IMR-90 (cell line): ENCODE data around the gene INSYN1. TPM values are rescaled to one million over a fixed set of nuclear protein-coding genes. Genes with fewer than 3 reads are reported as not detected.

Experiments used
- ATAC-seq: fragments of 200-7000 bp; cut with Tn5 transposase; 2 replicates; pipeline ENCODE4 v1.9.1; 2020; ENCODE audit warnings: low read depth, mild to moderate bottlenecking, moderate library complexity
- BruUV-seq: library from RNA; stranded (reverse); fragments of 400-500 nt; replicated peaks from 2 replicates; lab custom pipeline; 2021; lab: Mats Ljungman, UMichigan
- CTCF ChIA-PET: fragments of 300-600 bp; formaldehyde crosslinking; extraction: SDS; loops from one replicate; lab custom pipeline; 2021; ENCODE audit warnings: antibody characterized with exemption; lab: Yijun Ruan, JAX
- POLR2A ChIA-PET: fragments of 300-600 bp; sonication (Branson Sonifier 250); formaldehyde crosslinking; loops from one replicate; lab custom pipeline; 2022; ENCODE audit warnings: antibody characterized with exemption; ENCODE audit not compliant: unreplicated experiment; lab: Charles Lee
- DNase-seq: peaks from one replicate; pipeline ENCODE4 v3.0.0; 2013
- H2AFZ ChIP-seq: replicated peaks from 2 replicates; pipeline ENCODE3; 2013; ENCODE audit warnings: low read length, mild to moderate bottlenecking; ENCODE audit not compliant: poor library complexity
- H2AK5ac ChIP-seq: 2 replicates; pipeline ENCODE4 v1.6.1; 2013; ENCODE audit warnings: low read depth, low read length, inconsistent platforms
- H2AK9ac ChIP-seq: replicated peaks from 2 replicates; pipeline ENCODE3; 2013; ENCODE audit warnings: mild to moderate bottlenecking, low read depth, low read length, moderate library complexity; ENCODE audit not compliant: poor library complexity
- H2BK120ac ChIP-seq: 2 replicates; pipeline ENCODE4 v1.6.1; 2013; ENCODE audit warnings: low read depth, low read length, inconsistent platforms
- H2BK15ac ChIP-seq: 3 replicates; pipeline ENCODE4 v1.6.1; 2013; ENCODE audit warnings: low read depth, low read length, inconsistent platforms
- H2BK20ac ChIP-seq: 2 replicates; pipeline ENCODE4 v1.6.1; 2013; ENCODE audit warnings: low read depth, mild to moderate bottlenecking, inconsistent platforms, low read length, moderate library complexity
- H2BK5ac ChIP-seq: 2 replicates; pipeline ENCODE4 v1.6.1; 2013; ENCODE audit warnings: mild to moderate bottlenecking, low read depth, low read length, inconsistent platforms; ENCODE audit not compliant: poor library complexity, severe bottlenecking
- H3K14ac ChIP-seq: replicated peaks from 2 replicates; pipeline ENCODE4 v1.6.1; 2013; ENCODE audit warnings: low read depth, low read length, inconsistent platforms
- H3K18ac ChIP-seq: 2 replicates; pipeline ENCODE4 v1.6.1; 2013; ENCODE audit warnings: low read depth, low read length, control low read depth
- H3K23ac ChIP-seq: 2 replicates; pipeline ENCODE4 v1.6.1; 2013; ENCODE audit warnings: low read depth, low read length, inconsistent platforms
- H3K27ac ChIP-seq: 2 replicates; pipeline ENCODE4 v1.5.1; 2013; ENCODE audit warnings: mild to moderate bottlenecking, control low read depth, low read length; ENCODE audit not compliant: insufficient read depth
- H3K27me3 ChIP-seq: 2 replicates; pipeline ENCODE4 v1.6.1; 2013; ENCODE audit warnings: low read length; ENCODE audit not compliant: control insufficient read depth, insufficient read depth
- H3K36me3 ChIP-seq: 2 replicates; pipeline ENCODE4 v1.6.1; 2013; ENCODE audit warnings: low read length, mixed read lengths; ENCODE audit not compliant: control insufficient read depth, insufficient read depth
- H3K4ac ChIP-seq: 2 replicates; pipeline ENCODE4 v1.6.1; 2013; ENCODE audit warnings: low read depth, low read length, inconsistent platforms
- H3K4me1 ChIP-seq: 2 replicates; pipeline ENCODE4 v1.6.1; 2013; ENCODE audit warnings: low read length, mixed read lengths; ENCODE audit not compliant: control insufficient read depth, insufficient read depth
- H3K4me2 ChIP-seq: 2 replicates; pipeline ENCODE4 v1.6.1; 2013; ENCODE audit warnings: low read depth, mild to moderate bottlenecking, control low read depth, low read length, moderate library complexity
- H3K4me3 ChIP-seq: 2 replicates; pipeline ENCODE4 v1.5.1; 2013; ENCODE audit warnings: low read depth, mild to moderate bottlenecking, control low read depth, low read length, moderate library complexity; ENCODE audit not compliant: insufficient read depth
- H3K56ac ChIP-seq: 2 replicates; pipeline ENCODE4 v1.6.1; 2013; ENCODE audit warnings: low read length, inconsistent platforms; ENCODE audit not compliant: insufficient read depth; ENCODE audit errors: extremely low read depth
- H3K79me1 ChIP-seq, 2 experiments: 2 replicates each; pipeline ENCODE4 v1.6.1; 2013; ENCODE audit warnings: low read length in 2 of 2, inconsistent platforms in 1 of 2, low read depth in 1 of 2
- H3K9ac ChIP-seq: 2 replicates; pipeline ENCODE4 v1.6.1; 2013; ENCODE audit warnings: low read depth, low read length, control low read depth
- H3K9me1 ChIP-seq: 2 replicates; pipeline ENCODE4 v1.6.1; 2013; ENCODE audit warnings: low read length, inconsistent platforms; ENCODE audit not compliant: insufficient read depth
- H3K9me3 ChIP-seq: 2 replicates; pipeline ENCODE4 v1.6.1; 2013; ENCODE audit warnings: low read length; ENCODE audit not compliant: control insufficient read depth, insufficient read depth
- H4K20me1 ChIP-seq: 2 replicates; pipeline ENCODE4 v1.6.1; 2013; ENCODE audit warnings: low read length, inconsistent platforms; ENCODE audit not compliant: insufficient read depth
- H4K5ac ChIP-seq: 2 replicates; pipeline ENCODE4 v1.6.1; 2013; ENCODE audit warnings: mild to moderate bottlenecking, low read depth, low read length, control low read depth
- H4K8ac ChIP-seq, 2 experiments: 2 replicates each; pipeline ENCODE4 v1.6.1; 2013; ENCODE audit warnings: low read depth in 2 of 2, low read length in 2 of 2, control low read depth in 1 of 2, inconsistent platforms in 1 of 2
- H4K91ac ChIP-seq: 2 replicates; pipeline ENCODE4 v1.6.1; 2013; ENCODE audit warnings: low read depth, low read length, inconsistent platforms; ENCODE audit not compliant: insufficient read depth
- CEBPB ChIP-seq: IDR thresholded peaks from 2 replicates; pipeline ENCODE4 v1.6.1; 2012; ENCODE audit warnings: low read depth, low read length, improper control_type of control experiment
- MAZ ChIP-seq: IDR thresholded peaks from 2 replicates; pipeline ENCODE4 v1.6.1; 2012; ENCODE audit warnings: low read depth, mild to moderate bottlenecking, low read length, improper control_type of control experiment, moderate library complexity, borderline replicate concordance
- MXI1 ChIP-seq: IDR thresholded peaks from 2 replicates; pipeline ENCODE4 v1.6.1; 2012; ENCODE audit warnings: low read depth, mild to moderate bottlenecking, low read length, moderate library complexity, borderline replicate concordance
- NFE2L2 ChIP-seq: fragments of 150-350 bp; IDR thresholded peaks from 2 replicates; pipeline ENCODE4 v1.6.1; 2016; ENCODE audit warnings: low read depth, mild to moderate bottlenecking, low read length
- WGBS, 2 experiments: methylation state at CpG; one replicate each; pipeline versions ENCODE4 v1.1.5 to v1.1.7; 2013; ENCODE audit warnings: missing lambda C conversion rate in 2 of 2; ENCODE audit not compliant: insufficient read length in 1 of 2; ENCODE audit errors: extremely low coverage in 2 of 2; 5-methylcytosine and 5-hydroxymethylcytosine counted together
- dilution Hi-C: fragments of 300-500 bp; cut with HindIII; formaldehyde crosslinking; loops from one replicate; pipeline ENCODE4 v1.14.3; 2018; ENCODE audit warnings: low sequenced_read_pairs; ENCODE audit not compliant: unreplicated experiment
- in situ Hi-C: fragments of 300-500 bp; cut with MboI; formaldehyde crosslinking; loops from 3 replicates; pipeline ENCODE4 v1.14.3; 2019; ENCODE audit warnings: low sequenced_read_pairs, inconsistent platforms, mixed read lengths
- intact Hi-C: fragments of 100-400 bp; cut with micrococcal nuclease; formaldehyde crosslinking; loops from 2 replicates; pipeline ENCODE4 v1.10.0; 2022
- polyA plus RNA-seq, 3 experiments: library from polyadenylated mRNA; depleted of rRNA; stranded (reverse); fragments of >200 nt; gene quantifications; 2 replicates each; pipeline ENCODE4 v1.2.3, GENCODE V29; 2012; ENCODE audit warnings: low replicate concordance in 1 of 3
- total RNA-seq: library from RNA; depleted of rRNA; stranded (reverse); fragments of >200 nt; gene quantifications from 2 replicates; pipeline ENCODE4 v1.2.3, GENCODE V29; 2012
- TF ChIP-seq, protein P1 (sequence below): fragments of 150-350 bp; IDR thresholded peaks from 2 replicates; pipeline ENCODE4 v1.6.1; 2017; ENCODE audit warnings: mild to moderate bottlenecking, antibody characterized with exemption, low read length, low read depth

INSYN1 gene
- total and polyA plus RNA-seq, 2 of the 4 experiments (the other 2 are of a cell fraction) = 0.18 to 0.34 TPM

DNA sequence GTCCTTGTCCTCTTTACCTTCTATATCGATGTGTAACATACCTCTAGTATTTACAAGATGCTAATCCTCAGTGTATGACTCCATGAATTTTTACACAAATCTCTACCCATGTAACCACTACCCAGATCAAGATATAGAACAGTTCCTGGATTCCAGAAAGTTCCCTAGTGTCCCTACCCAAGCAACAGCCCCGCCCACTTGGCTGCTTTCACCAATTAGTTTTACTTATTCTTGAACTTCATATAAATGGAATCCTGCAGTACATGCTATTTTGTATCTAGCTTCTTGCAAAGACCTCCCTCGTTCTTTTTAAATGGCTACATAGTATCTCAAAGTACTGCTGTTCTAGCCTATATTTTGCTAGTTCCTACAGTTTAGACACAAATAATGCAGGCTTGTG lies 35.9 kb downstream of the INSYN1 start:
- BruUV-seq = no TSS peak
- no peak for DNase-seq
- Histone ChIP-seq H3K4me2 (no peak overlapping the region), H3K36me3 (peaks cover 17% of the 10 kb centered on the region), H2BK5ac (no peak overlapping the region), H3K9me1 (no peaks in the 10 kb centered on the region), H4K5ac (no peak overlapping the region), H2AK9ac (no peak overlapping the region), H3K79me1 (no peaks in the 10 kb centered on the region; a peak in 1 of 4 replicates), H3K4ac (no peak overlapping the region), H2BK20ac (no peak overlapping the region), H2AK5ac (no peak overlapping the region), H3K14ac (no peak overlapping the region), H3K4me1 (no peaks in the 10 kb centered on the region), H3K9me3 (no peaks in the 10 kb centered on the region), H2AFZ (no peak overlapping the region), H3K56ac (no peak overlapping the region), H4K8ac (no peak overlapping the region), H3K27me3 (peaks cover 26% of the 10 kb centered on the region), H4K20me1 (peaks cover 5% of the 10 kb centered on the region), H3K4me3 (no peak overlapping the region), H2BK120ac (no peak overlapping the region), H4K91ac (no peak overlapping the region), H3K18ac (no peak overlapping the region), H3K27ac (no peak overlapping the region), H3K23ac (no peak overlapping the region), H3K9ac (no peak overlapping the region), H2BK15ac (no peak overlapping the region)
- intact Hi-C loops = no loop called here
- WGBS, 2 experiments = 100% methylated on average over 2 of the region's 3 CpGs; no CpG with 5 or more reads in 1 of the 2 experiments
- TF ChIP-seq CEBPB (no peak), MAZ (no peak), NFE2L2 (no peak), MXI1 (no peak)
- TF ChIP-seq, protein P1, sequence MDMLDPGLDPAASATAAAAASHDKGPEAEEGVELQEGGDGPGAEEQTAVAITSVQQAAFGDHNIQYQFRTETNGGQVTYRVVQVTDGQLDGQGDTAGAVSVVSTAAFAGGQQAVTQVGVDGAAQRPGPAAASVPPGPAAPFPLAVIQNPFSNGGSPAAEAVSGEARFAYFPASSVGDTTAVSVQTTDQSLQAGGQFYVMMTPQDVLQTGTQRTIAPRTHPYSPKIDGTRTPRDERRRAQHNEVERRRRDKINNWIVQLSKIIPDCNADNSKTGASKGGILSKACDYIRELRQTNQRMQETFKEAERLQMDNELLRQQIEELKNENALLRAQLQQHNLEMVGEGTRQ = no peak
- CTCF ChIA-PET = no interaction called here
- no peak for ATAC-seq
- POLR2A ChIA-PET = no interaction called here
- in situ Hi-C loops = no loop called here
- dilution Hi-C loops = no loop called here
